Superior temporal gyrus (tissue), 1 donor: Measurements from ENCODE around the gene KCNQ1.
A peak's percentile ranks its signal among the peaks of the same experiment; 100 is the strongest.

Experiments used
- DNase-seq: peaks from one replicate; pipeline ENCODE4 v3.0.0-alpha.2; 2016; ENCODE audit errors: extremely low spot score

Gene KCNQ1

GRCh38 chr11:2881076-2881980 is 436.5 kb downstream of the KCNQ1 start:
- no peak for DNase-seq

GRCh38 chr11:2881981-2882375 is 437.2 kb downstream of the KCNQ1 start:
- no peak for DNase-seq

GRCh38 chr11:2882396-2883110 is 437.7 kb downstream of the KCNQ1 start:
- no peak for DNase-seq

- no peak for DNase-seq
Observed at GRCh38 chr11:2883640-2883978, 438.8 kb downstream of the KCNQ1 start.

- DNase-seq, result no peak
Observed at GRCh38 chr11:2883979-2884815, 439.4 kb downstream of the KCNQ1 start.

GRCh38 chr11:2885017-2885677 is 440.3 kb downstream of the KCNQ1 start:
- peak; percentile 62 for DNase-seq

- DNase-seq, result peak; percentile 89
Observed at GRCh38 chr11:2885678-2886081, 440.9 kb downstream of the KCNQ1 start, which contains the start of gene CDKN1C. TSS of gene CDKN1C (minus strand) at chr11:2885775. CDS start at chr11:2885456, 319 bp downstream.

GRCh38 chr11:2886191-2886894 is 441.5 kb downstream of the KCNQ1 start:
- DNase-seq, result no peak

GRCh38 chr11:2886936-2887335 is 442.1 kb downstream of the KCNQ1 start:
- DNase-seq, result no peak

GRCh38 chr11:2887515-2888195 is 442.8 kb downstream of the KCNQ1 start:
- DNase-seq, result no peak

GRCh38 chr11:2888266-2888968 is 443.6 kb downstream of the KCNQ1 start:
- DNase-seq, result peak; percentile 93

GRCh38 chr11:2889362-2890273 is 444.8 kb downstream of the KCNQ1 start:
- no peak for DNase-seq

GRCh38 chr11:2890466-2891294 is 445.9 kb downstream of the KCNQ1 start:
- no peak for DNase-seq

GRCh38 chr11:2891326-2892214 is 446.8 kb downstream of the KCNQ1 start:
- DNase-seq, result no peak

- no peak for DNase-seq
Observed at GRCh38 chr11:2892215-2892966, 447.6 kb downstream of the KCNQ1 start.

- DNase-seq, result no peak
Observed at GRCh38 chr11:2892967-2893528, 448.2 kb downstream of the KCNQ1 start.
